CD4-positive, alpha-beta T cell treated with Interleukin-21 for 1 hour (primary cell): ENCODE results near the gene MCUB.

ENCODE experiments used
- DNase-seq: peaks from one replicate; pipeline ENCODE4 v3.0.0-alpha.2; 2020

MCUB gene

GRCh38 chr4:109684727-109685126 is 124.7 kb downstream of the MCUB start:
- no peak for DNase-seq

GRCh38 chr4:109690690-109691410 is 130.8 kb downstream of the MCUB start:
- peak; percentile 40 for DNase-seq

- no peak for DNase-seq
These were observed 131.4 kb downstream of the MCUB start for GRCh38 chr4:109691411-109691920.

DNA sequence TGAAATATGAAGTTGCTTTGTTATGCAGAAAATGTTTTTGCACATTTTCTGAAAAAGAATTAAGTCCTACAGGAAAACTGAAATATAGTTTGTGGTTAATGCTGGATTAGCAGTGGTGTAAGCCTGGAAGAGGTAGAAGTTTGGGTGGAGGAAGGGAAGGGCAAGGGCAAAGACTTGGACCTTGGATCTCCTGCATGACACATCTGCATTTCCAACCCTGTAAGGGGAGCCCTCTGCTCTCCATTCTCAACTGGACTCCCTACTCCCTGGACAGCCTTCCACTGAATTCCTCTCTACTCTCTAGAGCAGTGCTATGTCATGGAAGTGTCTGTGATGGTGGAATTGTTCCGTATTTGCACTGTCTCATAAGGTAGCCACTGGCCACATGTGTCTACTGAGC is 138.6 kb downstream of the MCUB start:
- no peak for DNase-seq

DNA sequence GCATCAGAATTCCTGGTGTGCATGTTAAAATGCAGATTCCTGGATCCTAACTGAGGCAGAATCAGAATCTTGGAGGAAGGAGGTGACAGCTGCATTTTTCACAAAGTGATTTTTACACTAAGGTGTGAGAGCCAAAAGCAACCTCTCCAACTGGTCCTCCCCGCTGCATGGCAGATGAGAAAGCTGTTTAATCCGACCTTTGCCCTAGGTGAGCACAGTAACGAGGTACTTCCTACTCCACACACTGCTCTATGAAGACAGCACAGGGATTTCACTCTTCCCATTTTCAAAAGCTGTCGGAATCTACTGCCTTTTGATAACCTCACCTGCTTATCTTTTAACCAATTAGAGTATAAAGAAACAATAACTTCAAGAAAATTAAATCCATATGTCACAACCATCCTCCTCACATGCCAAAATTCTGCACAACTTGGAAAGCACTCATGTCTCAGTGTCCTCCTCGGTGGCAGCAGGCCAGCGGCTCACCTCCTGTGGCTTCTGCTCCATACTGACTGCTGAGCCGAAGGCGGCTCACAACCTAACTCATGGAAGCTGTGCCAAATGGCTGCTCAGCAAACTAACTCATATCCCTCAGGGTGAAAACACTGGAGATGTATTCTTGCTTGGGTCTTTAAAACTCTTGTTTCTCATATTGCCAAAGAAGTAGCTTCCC is 139.6 kb downstream of the MCUB start:
- no peak for DNase-seq

DNA sequence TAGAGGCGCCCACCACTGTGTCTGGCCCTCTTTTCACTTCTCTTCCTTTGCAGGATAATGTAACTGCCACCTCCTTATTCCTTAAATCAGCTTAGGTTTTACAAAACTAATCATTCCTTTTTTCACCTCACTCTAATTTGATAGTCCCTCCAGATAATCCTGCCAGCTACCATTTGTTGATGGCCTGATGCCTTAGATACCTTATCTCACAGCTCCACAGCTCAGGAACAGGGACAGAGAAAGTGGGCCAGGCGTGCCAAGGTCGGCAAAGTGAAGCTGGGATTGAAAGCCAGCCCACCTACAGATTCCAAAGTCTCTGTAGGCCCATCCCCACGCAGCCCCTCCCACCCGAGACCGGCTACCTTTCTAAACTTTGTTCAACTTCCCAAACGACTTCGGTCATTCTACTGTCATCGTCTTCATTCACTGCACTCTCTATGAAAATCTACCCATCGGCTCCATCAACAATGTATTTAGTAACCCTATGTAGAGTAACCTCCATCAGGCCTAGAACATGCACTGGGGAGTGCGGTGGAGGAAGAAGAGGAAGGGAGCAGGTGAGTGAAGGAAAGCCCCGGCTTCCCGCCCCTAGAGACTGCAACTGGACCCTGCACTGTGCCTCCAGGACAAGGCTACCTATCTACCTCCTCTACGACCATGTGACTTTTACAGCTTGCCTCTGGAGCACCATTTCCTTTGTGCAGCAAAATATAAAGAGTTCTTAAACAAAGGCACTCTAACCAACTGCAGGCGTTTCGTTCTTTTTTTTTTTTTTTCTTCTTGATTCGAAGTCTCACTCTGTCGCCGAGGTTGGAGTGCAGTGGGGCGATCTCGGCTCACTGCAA is 141.7 kb downstream of the MCUB start:
- peak; percentile 11 for DNase-seq

DNA sequence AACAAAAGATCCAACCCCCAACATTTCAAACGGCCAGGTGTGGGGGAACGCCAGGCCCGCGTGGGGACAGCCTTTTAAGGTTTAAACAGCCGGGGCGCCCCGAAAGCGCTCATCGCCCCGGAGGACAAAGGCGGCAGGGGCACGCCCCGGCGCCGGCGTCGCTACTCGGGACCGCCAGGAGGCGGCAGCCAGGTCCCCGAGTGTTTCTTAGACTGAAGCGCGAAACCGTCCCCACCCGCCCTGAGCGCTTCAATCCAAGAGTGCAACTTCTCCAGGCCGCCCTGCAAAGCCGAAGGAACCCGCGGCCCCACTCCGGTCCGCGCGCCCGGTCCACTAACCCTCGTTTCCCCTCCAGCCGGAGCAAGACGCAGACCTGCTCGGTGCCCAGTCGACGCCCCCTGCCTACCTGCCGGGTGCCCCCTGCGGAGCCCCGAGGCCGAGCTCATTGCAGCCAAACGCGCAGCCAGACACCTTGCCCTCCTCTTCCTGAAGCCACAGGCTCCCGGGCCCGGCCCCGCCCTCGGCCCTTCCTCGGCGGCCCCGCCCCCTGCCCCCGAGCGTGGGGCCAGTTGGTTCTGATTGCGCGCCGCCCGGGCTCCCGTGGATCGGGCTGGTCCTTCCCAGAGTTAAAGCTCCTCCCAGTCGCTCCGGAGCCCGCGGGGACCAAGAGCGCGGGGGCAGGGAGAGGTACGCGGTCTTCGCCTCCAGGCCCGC is 143.1 kb downstream of the MCUB start, which contains the start of gene CASP6:
Gene CASP6 (minus strand): TSS at position 496 of the 714 bp plus-strand sequence. CDS start 50 bp downstream, at position 446.
- DNase-seq, result peak; percentile 79

DNA sequence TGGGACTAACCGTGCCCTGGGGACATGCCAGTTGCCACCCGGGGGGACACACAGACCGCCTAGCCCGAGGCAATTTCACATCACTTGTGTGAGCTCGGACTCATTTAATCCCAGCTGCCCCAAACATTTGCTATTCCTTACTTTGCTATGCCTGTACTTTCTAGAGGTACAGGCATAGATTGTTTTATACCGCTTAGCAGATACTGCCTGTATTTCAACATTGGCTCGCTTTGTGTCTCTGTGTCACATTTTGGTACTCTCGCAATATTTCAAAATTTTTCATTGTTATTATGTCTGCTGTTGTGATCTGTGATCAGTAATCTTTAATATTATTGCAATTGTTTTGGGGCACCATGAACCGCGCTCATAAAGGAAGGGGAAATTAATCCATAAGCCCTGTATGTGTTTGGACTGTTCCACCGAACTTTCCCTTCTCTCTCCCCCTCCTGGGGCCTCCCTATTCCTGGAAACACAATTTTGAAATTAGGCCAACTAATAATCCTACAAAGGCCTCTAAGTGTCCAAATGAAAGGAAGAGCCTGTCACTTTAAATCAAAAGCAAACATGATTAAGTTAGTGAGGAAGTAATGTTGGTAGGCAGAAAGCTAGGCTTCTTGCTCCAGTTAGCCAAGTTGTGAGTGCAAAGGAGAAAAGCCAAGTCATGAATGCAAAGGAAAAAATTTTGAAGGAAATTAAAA is 143.8 kb downstream of the MCUB start:
- DNase-seq, result no peak

DNA sequence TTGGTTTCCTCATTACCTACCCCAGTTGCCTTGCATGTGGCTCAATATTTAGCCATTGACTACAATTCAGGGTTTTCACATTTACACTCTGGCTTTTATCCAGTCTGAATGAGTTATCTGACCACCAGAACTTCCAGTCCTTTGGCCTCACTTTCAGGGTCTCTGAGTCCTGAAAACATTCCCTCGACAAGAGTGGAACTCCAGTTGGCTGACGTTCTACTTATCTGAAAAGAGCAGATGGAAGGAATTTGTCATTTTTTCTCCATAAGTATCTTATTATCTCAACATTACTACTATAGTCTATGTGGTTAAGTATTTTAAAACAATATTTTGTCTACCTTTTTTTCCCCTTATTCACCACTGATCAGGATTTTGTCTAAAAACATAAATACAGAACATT is 148.4 kb downstream of the MCUB start:
- no peak for DNase-seq

DNA sequence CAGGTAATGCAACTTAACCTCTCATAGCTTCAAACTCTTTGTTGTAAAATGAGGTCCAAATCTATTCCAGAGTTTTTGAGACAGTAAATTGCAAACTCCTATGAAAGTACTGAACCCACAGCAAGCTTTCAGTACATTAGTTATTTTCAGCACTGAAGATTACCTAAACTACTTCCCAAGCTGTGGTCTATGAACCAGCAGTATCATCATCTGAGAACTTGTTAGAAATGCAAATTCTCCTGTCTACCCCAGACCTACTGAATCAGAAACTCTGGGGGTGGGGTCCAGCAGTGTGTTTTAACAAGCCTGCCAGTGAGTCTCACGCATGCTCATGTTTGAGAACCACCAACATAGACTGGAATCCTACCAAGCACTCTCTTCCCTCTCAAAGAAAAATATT is 148.9 kb downstream of the MCUB start:
- no peak for DNase-seq

DNA sequence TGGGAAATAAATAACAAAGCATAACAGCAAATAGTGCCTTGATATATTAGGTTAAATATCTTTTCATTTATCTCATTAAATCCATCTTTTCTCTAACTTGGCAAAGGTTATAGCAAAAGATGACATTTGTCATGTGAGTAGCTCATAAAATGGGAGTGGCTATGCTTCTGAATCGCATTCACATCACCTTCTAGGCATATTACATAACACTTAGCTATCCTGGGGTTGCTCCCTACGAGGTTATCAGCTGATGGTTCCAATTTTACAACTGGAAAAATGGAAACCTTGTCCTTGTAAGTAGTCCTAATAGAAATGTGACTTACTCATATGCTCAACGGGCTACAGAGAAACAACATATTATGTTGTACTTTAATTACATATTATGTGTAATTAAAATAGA is 153.5 kb downstream of the MCUB start:
- no peak for DNase-seq

GRCh38 chr4:109718759-109719158 is 158.7 kb downstream of the MCUB start:
- no peak for DNase-seq

DNA sequence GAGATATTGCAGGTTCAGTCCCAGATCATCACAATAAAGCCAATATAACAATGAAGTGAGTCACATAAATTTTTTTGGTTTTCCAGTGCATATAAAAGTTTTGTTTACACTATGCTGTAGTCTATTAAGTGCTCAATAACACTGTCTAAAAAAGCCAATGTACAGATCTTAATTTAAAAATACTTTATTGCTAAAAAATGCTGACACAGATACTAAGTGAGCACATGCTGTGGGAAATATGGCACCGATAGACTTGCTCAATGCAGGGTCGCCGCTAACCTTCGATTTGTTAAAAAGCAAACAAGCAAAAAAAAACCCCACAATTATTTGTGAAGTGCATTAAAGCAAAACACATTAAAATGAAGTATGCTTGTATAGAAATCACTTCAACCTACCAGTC is 159.6 kb downstream of the MCUB start:
- DNase-seq, result no peak

GRCh38 chr4:109721033-109721432 is 161.0 kb downstream of the MCUB start:
- no peak for DNase-seq

GRCh38 chr4:109722357-109722756 is 162.3 kb downstream of the MCUB start:
- DNase-seq, result no peak

GRCh38 chr4:109723110-109723509 is 163.1 kb downstream of the MCUB start:
- DNase-seq, result no peak

- DNase-seq, result no peak
These were observed 168.3 kb downstream of the MCUB start for GRCh38 chr4:109728385-109728784.

DNA sequence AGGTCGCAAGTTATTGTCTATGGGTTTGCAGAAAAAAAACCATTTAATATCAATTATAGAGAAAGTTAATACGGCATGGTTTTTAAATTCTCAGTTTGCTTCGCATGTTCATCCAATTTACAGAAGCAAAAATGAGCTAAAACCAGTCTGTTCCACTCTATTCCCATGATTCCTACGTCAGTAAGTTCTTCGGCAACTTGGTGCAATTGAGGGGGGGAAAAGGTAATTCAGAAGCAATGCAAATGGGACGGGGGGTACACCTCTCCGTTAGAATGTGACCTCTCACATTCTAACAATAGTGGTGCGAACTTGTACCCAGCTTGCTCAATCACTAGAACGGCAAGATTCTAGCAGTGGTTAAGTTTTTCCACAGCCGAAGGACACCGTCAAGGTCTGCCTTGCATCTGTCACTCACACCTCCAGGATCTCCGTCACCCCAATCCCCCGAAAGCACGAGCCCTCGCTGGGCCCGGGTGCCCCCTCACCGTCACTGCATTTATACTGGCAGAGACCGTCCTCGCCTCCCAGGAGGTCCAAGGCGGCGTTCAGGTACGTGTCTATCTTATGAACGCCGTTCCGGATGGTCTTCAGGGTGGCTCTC is 169.2 kb downstream of the MCUB start:
- no peak for DNase-seq

- peak; percentile 82 for DNase-seq
These were observed 169.9 kb downstream of the MCUB start, which contains the start of gene PLA2G12A for GRCh38 chr4:109729718-109730618. Gene PLA2G12A (minus strand): TSS chr4:109730070. CDS start chr4:109729809, 261 bp downstream.
